Astrocyte (in vitro differentiated cells and primary cell): ENCODE results near the gene DIAPH2.

ENCODE experiments used
- EZH2 ChIP-seq: IDR thresholded peaks from 2 replicates; pipeline ENCODE4 v1.6.1; 2012; ENCODE audit warnings: mild to moderate bottlenecking, low read length, inconsistent platforms; ENCODE audit not compliant: insufficient read depth
- TF ChIP-seq, protein P1 (sequence below): IDR thresholded peaks from 2 replicates; pipeline ENCODE4 v1.5.1; 2011; ENCODE audit warnings: low read depth, mild to moderate bottlenecking, inconsistent platforms, low read length, moderate library complexity; ENCODE audit not compliant: insufficient read depth

DNA sequence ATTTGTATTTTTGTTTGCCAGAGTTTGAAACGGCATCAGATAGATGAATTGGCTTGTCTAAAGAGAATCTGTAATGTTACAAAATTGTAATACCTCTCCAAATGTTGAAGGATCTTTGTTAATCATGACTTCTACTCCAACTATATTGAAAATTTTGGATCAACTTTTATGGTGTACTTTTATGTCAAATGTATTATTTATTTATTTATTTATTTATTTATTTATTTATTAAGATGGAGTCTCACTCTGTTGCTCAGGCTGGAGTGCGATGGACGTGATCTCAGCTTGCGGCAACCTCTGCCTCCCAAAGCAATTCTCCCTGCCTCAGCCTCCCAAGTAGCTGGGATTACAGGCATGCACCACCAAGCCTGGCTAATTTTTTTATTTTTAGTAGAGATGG is 235.0 kb downstream of the DIAPH2 start:
- TF ChIP-seq EZH2: no peak
- TF ChIP-seq, protein P1, sequence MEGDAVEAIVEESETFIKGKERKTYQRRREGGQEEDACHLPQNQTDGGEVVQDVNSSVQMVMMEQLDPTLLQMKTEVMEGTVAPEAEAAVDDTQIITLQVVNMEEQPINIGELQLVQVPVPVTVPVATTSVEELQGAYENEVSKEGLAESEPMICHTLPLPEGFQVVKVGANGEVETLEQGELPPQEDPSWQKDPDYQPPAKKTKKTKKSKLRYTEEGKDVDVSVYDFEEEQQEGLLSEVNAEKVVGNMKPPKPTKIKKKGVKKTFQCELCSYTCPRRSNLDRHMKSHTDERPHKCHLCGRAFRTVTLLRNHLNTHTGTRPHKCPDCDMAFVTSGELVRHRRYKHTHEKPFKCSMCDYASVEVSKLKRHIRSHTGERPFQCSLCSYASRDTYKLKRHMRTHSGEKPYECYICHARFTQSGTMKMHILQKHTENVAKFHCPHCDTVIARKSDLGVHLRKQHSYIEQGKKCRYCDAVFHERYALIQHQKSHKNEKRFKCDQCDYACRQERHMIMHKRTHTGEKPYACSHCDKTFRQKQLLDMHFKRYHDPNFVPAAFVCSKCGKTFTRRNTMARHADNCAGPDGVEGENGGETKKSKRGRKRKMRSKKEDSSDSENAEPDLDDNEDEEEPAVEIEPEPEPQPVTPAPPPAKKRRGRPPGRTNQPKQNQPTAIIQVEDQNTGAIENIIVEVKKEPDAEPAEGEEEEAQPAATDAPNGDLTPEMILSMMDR: no peak
